ENCODE data around the gene FAM241B.
A peak's percentile ranks its signal among the peaks of the same experiment; 100 is the strongest.

Gene FAM241B

GRCh38 chr10:69634759-69635425, 4.8 kb downstream of the FAM241B start:
- DNase-seq (ENCODE audit: low spot score), result no peak

- no peak for DNase-seq (ENCODE audit: low spot score)
Observed at GRCh38 chr10:69635428-69636272, 5.6 kb downstream of the FAM241B start.

- DNase-seq (ENCODE audit: low spot score), result no peak
Observed at GRCh38 chr10:69636273-69636575, 6.2 kb downstream of the FAM241B start.

- DNase-seq (ENCODE audit: low spot score), result no peak
Observed at GRCh38 chr10:69636626-69637605, 6.9 kb downstream of the FAM241B start.

- DNase-seq (ENCODE audit: low spot score), result no peak
Observed at GRCh38 chr10:69638642-69639041, 8.6 kb downstream of the FAM241B start.

- peak; percentile 71 for DNase-seq (ENCODE audit: low spot score)
Observed at GRCh38 chr10:69639291-69640195, 9.5 kb downstream of the FAM241B start.

GRCh38 chr10:69640196-69640980, 10.3 kb downstream of the FAM241B start:
- no peak for DNase-seq (ENCODE audit: low spot score)

- DNase-seq (ENCODE audit: low spot score), result no peak
Observed at GRCh38 chr10:69641261-69641980, 11.4 kb downstream of the FAM241B start.

GRCh38 chr10:69642747-69643146, 12.7 kb downstream of the FAM241B start:
- no peak for DNase-seq (ENCODE audit: low spot score)

- no peak for DNase-seq (ENCODE audit: low spot score)
Observed at GRCh38 chr10:69643779-69644657, 14.0 kb downstream of the FAM241B start.

- peak; percentile 41 for DNase-seq (ENCODE audit: low spot score)
Observed at GRCh38 chr10:69644658-69645295, 14.7 kb downstream of the FAM241B start.

- no peak for DNase-seq (ENCODE audit: low spot score)
Observed at GRCh38 chr10:69645296-69646184, 15.5 kb downstream of the FAM241B start.

- no peak for DNase-seq (ENCODE audit: low spot score)
Observed at GRCh38 chr10:69646185-69647060, 16.4 kb downstream of the FAM241B start.

GRCh38 chr10:69647126-69647525, 17.1 kb downstream of the FAM241B start:
- DNase-seq (ENCODE audit: low spot score), result no peak

- DNase-seq (ENCODE audit: low spot score), result no peak
Observed at GRCh38 chr10:69647819-69648218, 17.8 kb downstream of the FAM241B start.

GRCh38 chr10:69648461-69648860, 18.4 kb downstream of the FAM241B start:
- no peak for DNase-seq (ENCODE audit: low spot score)

Measured in pons (tissue), 1 donor.